ENCODE data around the gene NBPF4.
A peak's percentile ranks its signal among the peaks of the same experiment; 100 is the strongest.
"Not testable (repeated sequence)": the region's sequence is repeated elsewhere in the genome, so short reads cannot be mapped to it uniquely, and the experiment has no call there.

The NBPF4 gene, protein sequence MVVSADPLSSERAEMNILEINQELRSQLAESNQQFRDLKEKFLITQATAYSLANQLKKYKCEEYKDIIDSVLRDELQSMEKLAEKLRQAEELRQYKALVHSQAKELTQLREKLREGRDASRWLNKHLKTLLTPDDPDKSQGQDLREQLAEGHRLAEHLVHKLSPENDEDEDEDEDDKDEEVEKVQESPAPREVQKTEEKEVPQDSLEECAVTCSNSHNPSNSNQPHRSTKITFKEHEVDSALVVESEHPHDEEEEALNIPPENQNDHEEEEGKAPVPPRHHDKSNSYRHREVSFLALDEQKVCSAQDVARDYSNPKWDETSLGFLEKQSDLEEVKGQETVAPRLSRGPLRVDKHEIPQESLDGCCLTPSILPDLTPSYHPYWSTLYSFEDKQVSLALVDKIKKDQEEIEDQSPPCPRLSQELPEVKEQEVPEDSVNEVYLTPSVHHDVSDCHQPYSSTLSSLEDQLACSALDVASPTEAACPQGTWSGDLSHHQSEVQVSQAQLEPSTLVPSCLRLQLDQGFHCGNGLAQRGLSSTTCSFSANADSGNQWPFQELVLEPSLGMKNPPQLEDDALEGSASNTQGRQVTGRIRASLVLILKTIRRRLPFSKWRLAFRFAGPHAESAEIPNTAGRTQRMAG

DNA sequence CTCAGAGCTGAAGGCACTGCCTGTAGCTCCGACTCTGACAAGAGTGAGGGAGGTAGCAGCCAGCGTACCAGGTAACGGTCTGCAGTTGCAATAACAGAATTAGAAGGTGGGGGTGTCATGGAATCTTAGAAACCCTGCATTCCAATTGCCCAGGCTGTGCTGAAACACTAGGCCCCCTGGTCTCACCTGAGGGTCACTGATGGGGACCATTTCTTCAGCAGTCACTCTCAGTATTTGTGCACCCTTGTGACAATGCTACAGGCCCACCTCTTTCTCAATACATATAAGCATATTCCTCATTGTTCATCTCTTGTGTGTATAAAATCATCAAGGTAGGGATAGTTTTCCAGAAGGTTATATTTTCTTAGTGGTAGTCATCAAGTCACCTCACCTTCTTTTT, at the start of gene NBPF4:
NBPF4 (minus strand) TSS at position 101 of the 400 bp plus-strand sequence. CDS start 315 bp downstream, outside the sequence.
- DNase-seq, result not testable (repeated sequence)

- DNase-seq, result not testable (repeated sequence)
Measured at GRCh38 chr1:108282528-108283257, 38.8 kb upstream of the NBPF4 start.

DNA sequence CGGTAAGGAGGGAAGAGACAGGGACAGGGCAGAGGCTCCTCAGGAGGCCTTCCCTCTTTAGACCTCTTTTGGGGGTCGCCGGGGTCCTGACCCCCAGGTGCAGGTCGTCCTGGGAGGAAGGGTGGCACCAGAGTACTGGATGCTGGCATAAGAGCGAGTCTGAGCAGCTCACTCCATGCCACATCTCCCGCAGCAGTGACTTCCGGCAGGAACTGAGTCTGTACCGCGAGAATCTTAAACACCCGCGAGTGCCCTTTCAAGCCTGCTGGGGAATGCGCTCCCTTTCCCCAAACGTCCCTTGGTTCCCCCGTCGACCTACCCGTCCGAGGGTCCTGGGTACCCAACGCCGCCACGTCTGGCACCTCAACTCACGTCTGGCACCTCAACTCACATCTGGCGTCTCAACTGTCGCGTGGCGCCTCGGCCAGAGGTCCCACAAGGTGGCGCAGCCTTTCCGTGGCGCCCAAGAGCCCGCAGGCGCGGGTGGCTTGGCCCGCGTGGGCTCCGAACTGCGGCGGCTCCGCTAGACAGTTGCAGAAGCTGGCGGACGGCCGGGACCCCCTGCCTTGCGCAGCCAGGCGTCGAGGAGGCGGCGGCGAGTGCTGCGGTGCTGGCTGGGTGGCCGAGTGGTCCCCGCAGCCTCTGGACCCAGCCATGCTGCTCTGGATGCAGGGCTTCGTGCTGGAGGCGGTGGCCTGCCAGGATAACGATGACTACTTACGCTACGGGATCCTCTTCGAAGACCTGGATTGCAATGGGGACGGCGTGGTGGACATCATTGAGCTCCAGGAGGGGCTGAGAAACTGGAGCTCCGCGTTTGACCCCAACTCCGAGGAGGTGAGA, 28.8 kb upstream of the NBPF4 start:
- not testable (repeated sequence) for DNase-seq

DNA sequence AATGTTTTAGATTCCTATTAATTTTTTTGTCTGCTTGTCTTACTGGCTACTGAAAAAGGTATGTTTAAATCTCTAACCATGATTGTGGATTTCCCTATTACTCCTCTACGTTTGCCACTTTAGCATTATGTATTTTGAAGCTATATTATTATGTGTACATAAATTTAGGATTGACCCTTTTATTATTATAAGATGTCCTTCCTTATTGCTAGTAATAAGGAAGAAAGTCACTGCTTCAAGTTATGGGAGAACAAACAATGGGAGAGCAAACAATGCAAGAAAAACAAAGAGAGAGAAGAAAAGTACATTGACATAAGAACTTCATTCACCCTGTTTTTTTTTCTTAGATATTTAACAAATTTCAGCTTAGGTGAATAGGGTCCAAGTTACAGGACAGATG, 23.2 kb upstream of the NBPF4 start:
- DNase-seq, result not testable (repeated sequence)

DNA sequence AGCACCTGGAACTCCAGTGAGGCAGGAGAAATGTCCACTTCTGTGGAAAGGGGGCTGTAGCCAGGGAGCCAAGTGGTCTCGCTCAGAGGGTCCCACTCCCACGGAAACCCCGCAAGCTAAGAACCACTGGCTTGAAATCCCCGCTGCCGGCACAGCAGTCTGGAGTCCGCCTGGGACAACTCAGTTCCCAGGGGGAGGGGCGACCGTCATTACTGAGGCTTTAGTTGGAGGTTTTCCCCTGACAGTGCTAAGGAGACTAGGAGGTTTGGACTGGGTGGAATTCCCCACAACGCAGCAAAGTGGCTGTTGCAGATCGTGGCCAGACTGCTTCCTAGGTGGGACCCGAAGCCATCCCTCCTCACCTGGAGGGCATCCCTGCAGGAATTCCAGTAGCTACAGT, 18.1 kb upstream of the NBPF4 start:
- not testable (repeated sequence) for DNase-seq

DNA sequence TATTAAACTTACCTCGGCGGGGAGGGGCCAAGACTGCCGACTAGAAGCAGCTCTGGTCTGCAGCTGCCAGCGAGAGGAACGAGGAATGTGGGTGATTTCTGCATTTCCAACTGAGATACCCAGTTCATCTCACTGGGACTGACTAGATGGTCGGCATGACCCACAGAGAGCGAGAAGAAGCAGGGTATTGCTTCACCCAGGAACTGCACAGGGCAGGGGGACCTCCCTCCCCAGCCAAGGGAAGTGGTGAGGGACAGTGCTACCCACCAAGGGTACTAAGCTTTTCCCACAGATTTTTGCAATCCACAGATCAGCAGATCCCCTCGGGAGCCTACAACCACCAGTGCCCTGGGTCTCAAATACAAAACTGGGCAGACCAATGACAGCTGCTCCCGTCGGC, 17.6 kb upstream of the NBPF4 start:
- not testable (repeated sequence) for DNase-seq

DNA sequence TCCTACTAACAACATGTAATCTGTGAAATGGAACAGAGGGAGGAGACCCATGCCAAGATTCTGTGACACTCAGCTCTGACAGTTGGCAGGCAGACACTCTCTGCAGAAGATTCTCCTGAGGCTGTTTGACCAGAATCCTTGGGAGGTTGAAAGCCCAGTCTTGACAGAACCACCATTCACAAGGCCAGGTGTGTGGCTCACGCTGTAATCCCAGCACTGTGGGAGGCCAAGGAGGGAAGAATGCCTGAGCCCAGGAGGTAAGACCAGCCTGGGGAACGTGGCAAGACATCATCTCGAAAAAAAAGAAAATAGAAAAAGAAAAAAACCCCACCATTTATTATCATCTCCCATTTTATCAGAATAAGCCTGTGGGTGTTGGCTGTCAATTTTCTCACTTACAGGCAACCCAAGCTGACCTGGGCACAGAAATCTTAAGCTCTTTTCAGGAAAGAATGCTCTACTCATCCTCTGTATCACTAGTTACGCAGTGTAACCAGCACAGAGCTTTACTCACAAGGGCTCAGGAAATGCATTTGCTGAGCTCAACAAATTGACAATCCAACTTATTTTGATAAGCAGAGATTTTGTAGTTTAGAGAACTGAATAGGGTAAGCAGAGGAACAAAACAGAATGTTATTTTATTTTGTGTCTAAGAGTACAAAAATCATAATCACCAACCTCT, 16.8 kb upstream of the NBPF4 start:
- not testable (repeated sequence) for DNase-seq

DNA sequence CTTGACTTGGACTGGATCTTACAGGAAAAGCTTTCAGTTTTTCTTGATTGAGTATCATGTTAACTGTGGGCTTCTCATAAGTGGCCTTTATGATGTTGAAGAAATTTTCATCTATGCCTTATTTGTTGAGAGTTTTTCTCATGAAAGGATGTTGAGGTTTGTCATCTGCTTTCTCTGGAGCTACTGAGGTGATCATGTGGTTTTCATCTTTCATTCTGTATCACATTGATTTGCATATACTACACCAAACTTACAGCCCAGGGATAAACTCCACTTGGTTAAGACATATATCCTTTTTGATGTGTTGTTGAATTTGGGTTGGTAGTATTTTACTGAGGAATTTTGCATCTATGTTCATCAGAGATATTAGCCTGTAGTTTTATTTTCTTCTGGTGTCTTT, 11.6 kb upstream of the NBPF4 start:
- DNase-seq, result not testable (repeated sequence)

- not testable (repeated sequence) for DNase-seq
Measured at GRCh38 chr1:108239426-108239825, 4.5 kb downstream of the NBPF4 start.

DNA sequence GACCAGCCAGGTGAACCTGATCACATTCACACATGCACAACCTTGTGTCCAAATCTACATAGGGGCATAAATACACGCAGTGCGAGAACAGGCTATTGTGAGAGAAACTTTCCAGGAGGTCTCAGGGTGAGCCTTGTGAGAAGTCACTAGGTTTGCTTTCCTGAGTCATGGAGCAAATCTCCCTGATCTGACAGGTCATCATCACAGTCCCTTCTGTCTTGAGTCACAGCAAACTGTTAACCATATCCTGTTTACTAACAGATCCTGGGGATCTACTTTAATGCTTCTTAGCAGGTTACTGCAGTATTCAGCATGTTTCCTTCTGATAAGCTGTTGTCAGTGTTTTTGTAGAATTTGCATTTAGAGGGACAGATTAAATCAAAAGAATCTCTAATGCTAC, 8.6 kb downstream of the NBPF4 start:
- peak; percentile 37 for DNase-seq

GRCh38 chr1:108232183-108232582, 11.7 kb downstream of the NBPF4 start:
- DNase-seq, result not testable (repeated sequence)

DNA sequence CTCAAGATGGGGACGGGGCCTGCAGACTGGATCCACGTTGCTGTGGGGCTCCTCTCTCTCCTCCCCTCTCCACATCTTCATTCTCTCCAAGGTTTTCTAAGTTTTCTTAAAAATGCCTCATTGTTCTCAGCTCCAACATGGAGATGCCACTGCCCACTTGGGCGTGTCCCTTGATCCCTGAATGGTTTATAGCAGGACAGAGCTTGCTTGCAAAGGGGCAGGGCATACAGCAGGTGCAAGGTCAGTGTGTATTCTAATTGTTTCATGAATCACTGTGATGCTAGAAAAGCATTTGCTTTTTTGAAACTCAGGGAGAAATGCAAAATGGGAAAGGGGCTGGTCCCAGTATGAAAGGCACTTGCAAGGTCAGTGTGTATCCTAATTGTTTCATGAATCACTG, 13.9 kb downstream of the NBPF4 start:
- DNase-seq, result not testable (repeated sequence)

DNA sequence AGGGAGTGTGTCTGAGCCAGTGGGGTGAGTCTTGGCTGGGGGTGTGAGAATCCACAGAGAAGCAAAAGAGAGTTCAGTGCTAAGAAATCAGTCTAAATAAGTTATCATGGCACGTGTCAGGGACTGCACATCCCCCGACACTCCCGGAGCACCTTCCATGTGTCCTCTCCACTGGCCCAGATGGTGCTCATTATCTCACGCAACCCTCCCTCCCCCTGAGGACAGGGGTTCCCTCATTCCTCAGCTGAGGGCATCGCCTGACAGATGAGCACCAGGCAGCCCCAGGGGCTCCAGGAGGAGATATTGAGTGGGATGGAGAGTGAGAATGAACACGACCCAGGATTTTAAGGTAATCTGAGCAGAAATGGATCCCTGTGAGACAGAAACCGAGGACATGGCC, 16.1 kb downstream of the NBPF4 start:
- not testable (repeated sequence) for DNase-seq

DNA sequence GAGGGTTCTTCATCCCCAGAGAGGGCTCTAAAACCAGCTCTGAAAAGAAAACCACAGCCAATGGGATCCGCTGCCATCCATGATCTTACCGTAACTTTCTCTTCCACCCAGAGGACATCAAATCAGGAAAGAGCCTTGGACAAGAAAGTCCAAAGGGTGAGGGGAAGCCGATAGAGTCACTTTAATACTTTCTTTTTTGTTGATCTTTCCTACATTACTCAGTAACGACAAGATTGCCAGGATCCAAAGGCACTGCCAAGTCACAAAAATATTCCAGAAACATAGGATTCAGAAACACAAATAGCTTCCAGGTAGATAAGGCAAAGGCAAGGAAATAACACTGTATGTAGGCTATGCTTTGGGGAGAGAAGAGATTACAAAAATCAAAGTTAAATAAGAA, 17.0 kb downstream of the NBPF4 start:
- DNase-seq, result not testable (repeated sequence)

DNA sequence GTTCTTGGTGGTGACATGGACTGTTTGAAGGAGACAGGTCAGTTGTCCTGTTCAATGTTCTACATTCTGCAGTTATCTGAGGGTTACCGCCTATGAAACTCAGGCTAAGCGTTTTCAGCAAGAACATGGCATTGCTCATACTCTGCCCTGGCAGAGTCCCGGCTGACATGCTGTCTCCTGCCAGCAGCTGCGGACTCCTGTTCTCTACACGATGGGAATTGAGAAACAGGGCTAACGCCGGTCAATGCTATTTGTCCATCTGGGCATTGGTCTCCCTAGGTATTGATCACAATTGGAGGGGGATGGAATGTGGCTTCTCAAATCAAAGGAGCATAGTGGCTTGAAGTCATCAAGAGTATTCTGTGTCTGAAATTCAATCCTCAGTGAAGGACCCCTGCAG, 20.6 kb downstream of the NBPF4 start:
- DNase-seq, result not testable (repeated sequence)

DNA sequence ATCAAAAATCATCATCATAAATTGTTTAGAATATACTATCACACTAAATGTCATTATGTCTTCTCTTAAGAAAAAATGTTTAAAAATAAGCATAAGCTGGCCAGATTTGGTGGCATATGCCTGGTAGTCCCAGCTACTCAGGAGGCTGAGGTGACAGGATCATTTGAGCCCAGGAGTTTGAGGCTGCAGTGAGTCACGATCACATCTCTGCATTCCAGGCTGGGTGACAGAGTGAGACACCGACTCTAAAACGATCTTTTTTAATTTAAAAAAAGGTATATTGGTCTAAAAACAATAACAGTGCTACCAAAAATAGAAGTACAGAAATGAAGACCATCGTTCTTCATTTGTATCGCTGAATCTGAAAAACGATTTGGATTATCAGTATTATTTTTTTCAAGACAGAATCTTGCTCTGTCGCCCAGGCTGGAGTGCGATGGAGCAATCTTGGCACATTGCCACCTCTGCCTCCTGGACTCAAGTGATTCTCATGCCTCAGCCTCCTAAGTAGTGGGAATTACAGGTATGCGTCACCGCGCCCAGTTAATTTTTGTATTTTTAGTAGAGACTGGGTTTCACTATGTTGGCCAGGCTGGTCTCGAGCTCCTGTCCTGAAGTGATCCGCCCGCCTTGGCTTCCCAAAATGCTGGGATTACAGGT, 26.2 kb downstream of the NBPF4 start:
- not testable (repeated sequence) for DNase-seq

GRCh38 chr1:108217007-108217406, 26.9 kb downstream of the NBPF4 start:
- not testable (repeated sequence) for DNase-seq

GRCh38 chr1:108216028-108216890, 27.6 kb downstream of the NBPF4 start:
- DNase-seq, result not testable (repeated sequence)

- peak; percentile 23 for DNase-seq
Measured at GRCh38 chr1:108214641-108215465, 29.0 kb downstream of the NBPF4 start.
